NCI-H82 treated with DMSO at 0.1 percent for 48 hours (cell line): ENCODE data around the gene DSG3.

Experiments used
- DNase-seq: peaks from one replicate; lab custom pipeline; 2025; ENCODE audit not compliant: unreplicated experiment; lab: John Stamatoyannopoulos, UW

DSG3 gene, protein sequence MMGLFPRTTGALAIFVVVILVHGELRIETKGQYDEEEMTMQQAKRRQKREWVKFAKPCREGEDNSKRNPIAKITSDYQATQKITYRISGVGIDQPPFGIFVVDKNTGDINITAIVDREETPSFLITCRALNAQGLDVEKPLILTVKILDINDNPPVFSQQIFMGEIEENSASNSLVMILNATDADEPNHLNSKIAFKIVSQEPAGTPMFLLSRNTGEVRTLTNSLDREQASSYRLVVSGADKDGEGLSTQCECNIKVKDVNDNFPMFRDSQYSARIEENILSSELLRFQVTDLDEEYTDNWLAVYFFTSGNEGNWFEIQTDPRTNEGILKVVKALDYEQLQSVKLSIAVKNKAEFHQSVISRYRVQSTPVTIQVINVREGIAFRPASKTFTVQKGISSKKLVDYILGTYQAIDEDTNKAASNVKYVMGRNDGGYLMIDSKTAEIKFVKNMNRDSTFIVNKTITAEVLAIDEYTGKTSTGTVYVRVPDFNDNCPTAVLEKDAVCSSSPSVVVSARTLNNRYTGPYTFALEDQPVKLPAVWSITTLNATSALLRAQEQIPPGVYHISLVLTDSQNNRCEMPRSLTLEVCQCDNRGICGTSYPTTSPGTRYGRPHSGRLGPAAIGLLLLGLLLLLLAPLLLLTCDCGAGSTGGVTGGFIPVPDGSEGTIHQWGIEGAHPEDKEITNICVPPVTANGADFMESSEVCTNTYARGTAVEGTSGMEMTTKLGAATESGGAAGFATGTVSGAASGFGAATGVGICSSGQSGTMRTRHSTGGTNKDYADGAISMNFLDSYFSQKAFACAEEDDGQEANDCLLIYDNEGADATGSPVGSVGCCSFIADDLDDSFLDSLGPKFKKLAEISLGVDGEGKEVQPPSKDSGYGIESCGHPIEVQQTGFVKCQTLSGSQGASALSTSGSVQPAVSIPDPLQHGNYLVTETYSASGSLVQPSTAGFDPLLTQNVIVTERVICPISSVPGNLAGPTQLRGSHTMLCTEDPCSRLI

DNA sequence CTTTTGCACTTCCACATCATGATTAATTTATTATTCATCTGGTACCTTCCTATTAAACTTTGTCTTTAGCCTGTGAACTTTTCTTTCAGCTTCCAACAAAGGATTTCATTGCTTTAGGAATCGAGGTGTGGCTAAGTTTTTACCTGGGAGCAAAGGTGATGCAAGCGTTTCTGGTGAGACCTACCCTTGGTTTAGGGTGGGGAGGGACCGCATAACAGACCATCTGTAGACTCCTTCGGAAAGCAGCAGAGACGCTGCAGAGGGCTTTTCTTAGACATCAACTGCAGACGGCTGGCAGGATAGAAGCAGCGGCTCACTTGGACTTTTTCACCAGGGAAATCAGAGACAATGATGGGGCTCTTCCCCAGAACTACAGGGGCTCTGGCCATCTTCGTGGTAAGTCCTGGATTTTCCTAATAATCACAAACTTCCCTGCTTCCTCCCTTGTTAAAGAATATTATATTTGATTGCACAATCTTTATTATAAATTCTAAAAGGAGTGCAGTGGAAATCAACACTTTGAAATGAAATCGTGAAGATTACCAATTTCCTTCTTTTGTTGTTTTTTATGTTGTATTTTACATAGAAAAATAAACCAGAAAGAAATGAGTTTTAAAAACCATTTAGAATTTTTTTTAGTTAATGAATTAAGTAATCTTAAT is at the start of gene DSG3:
TSS of gene DSG3 (plus strand) at position 212 of the 662 bp plus-strand sequence. CDS start at position 349, 137 bp downstream.
- no peak for DNase-seq

DNA sequence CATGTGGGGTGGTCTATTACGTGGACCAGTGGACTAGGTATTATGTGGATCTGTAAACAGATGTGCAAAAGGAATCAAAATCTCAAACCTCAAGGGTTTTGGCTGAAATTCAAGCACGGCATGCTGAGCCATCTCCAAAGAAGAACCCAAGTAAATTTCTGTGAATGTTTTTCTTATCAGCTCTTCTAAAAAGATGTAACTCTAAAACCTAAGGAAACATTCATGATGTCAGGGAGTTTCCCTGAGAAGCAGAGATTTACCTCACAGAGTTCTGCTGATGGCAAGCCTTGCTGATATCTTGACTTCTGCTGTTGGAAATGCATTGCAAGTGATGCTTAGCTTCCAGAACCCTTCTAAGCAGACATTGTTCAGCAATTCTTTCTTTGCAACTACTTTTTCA is 49.4 kb upstream of the DSG3 start:
- no peak for DNase-seq

DNA sequence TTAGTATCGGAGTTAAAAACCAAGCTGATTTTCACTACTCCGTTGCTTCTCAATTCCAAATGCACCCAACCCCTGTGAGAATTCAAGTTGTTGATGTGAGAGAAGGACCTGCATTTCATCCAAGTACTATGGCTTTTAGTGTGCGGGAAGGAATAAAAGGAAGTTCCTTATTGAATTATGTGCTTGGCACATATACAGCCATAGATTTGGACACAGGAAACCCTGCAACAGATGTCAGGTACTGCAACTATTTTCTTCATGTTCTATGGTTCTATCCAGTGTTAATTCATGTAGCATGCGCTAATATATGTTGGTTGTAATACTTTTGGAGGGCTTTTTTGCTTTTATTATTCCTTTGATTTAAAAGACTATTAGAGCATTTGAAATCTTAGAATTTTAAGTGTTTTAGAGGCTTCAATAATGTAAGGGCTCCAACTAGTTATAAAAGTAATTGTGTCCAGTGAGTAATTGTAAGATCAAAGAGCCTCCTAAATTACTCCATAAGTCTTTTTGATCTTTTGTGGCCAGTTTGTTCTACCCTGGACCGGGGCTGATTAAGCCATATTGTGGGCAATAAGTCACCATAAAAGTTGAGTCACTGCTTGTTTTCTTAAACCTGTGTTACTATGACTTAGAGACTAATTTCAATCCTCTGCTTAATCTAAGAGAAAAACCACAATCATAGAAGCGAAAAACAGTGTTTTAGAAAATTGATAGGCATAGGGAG is 48.1 kb upstream of the DSG3 start:
- DNase-seq: no peak

DNA sequence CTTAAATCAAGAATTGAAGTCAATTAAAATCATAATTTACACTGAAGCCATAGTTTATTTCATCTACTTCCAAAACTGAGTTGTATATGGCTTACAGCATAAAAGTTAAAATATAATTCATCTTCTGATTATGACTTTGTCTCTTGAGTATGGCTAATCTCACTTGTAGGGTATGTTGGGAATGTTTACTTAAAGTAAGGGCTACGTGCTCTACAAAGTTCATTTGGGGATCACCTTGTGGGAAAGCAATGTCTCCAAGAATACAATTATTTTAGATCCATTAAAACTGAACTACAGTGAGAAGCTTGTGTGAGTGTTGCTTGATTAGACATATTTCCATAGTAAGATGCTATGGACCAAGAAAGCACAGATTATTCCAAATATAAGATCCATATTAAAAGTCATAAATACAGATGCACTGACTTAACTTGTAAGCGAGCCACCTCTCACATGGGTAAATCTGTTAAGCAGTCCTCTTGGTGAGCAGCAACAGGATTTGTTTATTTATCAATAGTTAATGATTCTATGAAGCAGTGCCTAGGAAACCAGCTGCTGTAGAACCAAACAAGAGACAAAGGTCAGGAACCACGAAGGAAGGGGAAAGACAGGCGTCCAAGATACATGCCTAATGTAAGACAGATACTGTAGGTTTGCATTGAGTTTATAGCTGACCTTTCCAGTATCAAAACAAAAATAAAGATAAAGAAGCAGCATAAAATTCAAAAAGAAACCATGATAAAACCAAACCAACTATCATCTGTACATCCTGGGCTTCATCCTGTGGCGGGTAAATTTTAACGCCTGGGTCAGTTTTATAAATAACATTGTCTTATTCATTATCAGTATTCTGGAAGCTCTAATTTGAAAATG is 46.1 kb upstream of the DSG3 start:
- no peak for DNase-seq

DNA sequence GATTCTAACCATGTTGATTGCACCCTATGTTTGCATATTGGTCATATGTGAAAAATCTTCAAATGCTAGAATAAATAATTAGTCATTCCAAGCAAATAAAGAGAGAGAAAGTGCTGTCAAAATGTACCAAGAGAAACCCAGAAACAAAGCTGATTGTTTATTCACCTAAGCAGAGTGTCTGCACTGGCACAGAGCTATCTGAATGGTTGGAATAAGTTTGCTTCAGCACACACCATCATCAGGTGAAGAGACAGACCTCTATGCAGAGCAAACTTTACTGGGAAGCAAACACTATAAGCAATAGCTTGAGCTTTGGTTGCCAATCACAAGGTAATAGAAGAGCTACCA is 45.5 kb upstream of the DSG3 start:
- DNase-seq: no peak

DNA sequence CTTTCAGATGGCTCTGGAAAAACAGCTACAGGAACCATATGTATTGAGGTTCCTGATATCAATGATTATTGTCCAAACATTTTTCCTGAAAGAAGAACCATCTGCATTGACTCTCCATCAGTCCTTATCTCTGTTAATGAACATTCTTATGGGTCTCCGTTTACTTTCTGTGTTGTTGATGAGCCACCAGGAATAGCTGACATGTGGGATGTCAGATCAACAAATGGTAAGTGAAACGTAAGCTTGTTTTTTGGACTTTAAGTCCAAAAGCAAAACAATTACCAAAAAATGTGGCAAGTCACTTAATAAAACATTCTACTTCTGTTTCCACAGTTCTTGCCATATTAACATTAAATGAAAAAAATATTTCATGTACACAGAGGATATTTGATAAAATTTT is 44.1 kb upstream of the DSG3 start:
- no peak for DNase-seq

DNA sequence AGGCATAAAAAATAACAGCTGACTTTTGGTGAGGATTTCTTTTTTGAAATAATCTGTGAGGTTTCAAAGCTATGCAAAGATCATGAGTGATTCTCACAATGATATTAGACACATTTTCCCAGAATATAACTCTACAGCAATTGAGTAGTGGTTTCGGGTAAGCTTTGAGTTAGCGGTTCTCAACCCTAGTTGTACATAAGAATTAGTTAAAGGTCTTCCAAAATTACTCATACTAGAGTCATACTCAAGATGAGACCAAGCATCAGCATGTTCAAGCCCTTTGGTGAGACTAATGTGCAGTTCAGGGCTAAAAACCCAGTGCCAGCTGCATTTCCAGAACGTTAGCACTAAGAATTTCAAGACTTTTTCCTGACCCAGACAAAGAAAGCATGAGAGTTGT is 39.9 kb upstream of the DSG3 start:
- no peak for DNase-seq

DNA sequence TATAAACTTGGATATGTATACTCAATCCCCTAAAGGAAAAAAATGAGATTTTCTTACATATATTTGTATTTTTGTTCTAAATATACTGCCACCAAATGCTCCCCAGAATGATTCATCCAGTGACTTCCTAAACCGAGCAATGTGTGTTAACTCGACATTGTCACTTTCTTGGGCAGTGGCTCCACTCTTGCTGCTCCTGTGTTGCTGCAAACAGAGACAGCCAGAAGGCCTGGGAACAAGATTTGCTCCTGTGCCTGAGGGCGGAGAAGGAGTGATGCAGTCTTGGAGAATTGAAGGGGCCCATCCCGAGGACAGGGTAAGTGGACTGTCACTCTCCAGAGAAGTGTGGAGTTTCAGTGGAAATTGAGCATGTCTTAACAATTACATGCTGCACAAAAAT is 38.3 kb upstream of the DSG3 start:
- no peak for DNase-seq

DNA sequence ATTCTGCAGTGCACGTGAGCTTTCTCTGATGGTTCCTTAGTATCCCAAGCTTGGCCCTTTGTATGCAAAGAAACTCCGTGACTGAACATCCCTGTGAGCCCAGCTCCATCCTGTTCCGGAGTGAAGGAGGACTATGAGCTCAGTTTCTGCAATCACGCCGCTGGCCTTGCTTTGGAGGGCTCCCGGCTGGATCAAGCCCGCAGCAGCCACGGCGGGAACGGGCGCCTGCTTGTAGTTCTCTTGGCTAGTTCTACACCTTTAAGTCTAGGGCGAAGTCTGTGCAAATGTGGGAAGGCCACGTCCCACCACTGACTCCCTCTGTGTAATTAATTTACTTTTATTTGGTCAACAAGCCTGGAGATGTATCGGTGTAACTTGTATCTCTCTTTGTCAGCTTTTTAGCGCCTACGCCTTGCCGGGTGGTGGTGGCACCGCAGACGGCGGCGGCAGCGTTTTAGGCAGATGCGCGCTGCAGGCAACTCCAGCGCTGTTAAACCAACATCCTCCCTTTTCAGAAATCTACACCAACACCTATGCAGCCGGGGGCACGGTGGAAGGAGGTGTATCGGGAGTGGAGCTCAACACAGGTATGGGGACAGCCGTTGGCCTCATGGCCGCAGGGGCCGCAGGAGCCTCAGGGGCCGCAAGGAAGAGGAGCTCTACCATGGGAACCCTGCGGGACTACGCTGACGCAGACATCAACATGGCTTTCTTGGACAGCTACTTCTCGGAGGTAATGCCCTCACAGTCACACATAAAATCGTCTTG is 36.6 kb upstream of the DSG3 start:
- no peak for DNase-seq

DNA sequence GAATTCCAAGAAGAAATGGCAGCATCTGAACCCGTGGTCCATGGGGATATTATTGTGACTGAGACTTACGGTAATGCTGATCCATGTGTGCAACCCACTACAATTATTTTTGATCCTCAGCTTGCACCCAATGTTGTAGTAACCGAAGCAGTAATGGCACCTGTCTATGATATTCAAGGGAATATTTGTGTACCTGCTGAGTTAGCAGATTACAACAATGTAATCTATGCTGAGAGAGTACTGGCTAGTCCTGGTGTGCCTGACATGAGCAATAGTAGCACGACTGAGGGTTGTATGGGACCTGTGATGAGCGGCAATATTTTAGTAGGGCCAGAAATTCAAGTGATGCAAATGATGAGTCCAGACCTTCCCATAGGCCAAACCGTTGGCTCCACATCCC is 34.4 kb upstream of the DSG3 start:
- DNase-seq: no peak

DNA sequence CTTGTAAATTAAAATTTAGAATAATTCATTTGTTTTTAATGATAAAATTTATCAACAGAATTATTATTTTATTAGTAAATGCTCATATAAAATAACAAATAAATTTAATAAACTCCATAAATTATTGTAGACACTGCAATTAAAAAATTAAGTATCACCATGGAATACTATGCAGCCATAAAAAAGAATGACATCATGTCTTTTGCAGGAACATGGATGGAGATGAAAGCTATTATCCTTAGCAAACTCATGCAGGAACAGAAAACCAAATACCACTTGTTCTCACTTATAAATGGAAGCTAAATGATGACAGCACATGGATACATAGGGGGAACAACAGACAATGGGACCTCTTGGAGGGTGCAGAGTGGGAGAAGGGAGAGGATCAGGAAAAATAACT is 29.7 kb upstream of the DSG3 start:
- no peak for DNase-seq

DNA sequence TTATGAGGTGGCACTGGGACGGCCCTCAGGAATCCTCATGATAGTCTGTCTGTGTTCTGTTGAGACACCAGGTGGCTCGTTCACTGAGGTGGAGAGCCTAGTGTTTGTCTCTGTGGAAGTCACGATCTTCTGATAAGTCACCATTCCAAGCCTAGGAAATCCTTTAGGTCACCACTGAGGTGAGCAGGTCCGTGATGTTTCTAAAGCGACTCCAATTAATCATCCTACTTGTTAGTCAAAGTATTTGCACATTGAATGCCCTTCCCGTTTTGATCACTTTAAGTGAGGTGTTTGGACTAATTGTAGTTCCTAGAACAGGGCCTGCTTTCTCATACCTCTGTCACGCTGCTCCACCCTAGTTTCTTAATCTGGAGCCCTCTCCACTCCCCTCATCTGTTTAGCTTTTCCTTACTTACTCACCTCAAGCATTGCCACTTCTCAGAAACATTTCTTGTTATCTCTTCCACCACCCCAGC is 28.0 kb upstream of the DSG3 start:
- DNase-seq: no peak

DNA sequence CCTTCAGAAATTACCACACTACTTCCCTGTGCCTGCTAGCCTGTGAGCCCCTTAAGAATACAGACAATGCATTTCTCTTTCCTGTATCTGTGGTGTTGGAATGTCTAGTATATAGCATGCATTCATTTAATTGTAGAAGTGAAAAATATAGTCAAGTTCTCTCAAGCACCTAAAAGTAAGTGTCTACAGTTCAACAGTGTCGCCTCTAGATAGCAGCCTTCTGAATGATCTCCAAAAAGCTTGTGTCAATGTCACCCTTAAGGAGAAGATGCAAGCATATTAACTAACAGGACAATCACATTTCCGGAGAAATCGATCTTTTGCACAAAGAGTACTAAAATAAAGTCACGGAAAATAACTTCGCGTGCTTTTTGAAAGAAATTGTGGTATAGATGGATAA is 27.5 kb upstream of the DSG3 start:
- DNase-seq: no peak

DNA sequence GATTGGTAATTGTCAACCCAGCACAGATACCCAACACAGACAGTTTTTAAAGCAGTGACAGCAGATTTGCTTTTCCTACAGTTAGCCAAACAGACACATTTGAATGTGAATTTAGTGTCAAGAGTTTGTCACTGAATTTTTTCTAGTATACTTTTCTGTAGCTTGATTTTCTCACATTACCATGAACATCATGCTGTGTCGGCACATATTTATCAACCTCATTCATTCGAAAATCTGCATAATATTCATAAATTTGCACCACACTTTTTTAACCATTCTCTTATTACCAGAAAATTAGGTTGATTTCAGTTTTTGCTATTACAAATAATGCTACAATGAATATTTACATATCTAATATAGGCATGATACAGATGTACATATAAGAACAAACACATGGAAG is 27.0 kb upstream of the DSG3 start:
- DNase-seq: no peak

DNA sequence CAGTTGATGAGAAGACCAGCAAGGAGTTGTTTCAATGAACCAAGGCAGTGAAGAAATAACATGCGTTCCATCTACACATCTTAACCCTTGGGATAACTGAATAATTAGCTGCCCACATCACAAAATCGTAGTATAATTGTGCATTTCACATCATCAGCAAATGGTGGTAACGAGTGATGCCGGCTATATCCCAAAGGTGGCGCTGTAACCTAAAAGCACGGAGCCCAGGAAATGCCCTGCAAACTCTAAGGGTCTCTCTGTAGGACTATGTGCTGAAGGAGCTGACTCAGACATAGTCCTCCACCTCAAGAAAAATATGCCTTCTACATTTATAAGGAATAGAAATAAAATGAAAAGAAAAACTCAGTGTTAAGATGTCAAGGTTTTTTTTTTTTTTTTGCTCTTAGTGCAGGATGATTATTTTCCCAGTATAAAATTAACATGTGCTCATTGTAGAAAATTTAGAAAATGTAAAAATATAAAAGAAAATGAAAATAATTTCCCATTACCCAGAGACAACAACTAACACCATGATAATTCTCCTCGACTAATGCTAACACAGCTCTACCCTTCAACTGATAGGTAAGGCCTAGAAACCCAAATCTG is 23.1 kb upstream of the DSG3 start:
- peak; percentile 34 for DNase-seq

DNA sequence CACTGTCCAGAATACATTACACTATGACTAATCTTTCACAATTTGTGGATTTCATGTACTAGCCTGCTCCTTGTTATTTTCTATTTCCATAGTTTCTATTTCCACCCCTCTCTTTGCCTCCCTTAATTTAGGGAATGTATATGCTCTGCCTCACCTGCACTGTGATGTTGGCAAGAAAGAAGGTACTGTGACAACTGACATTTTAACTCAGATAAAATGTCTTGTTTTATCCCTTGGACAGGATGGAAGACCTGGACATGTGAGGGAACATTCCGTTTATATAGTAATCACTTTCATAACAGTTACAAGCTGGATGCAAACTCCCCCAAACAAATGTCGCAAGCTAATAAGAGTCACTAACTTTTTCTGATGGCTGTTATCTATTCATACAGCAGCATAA is 21.5 kb upstream of the DSG3 start:
- no peak for DNase-seq

DNA sequence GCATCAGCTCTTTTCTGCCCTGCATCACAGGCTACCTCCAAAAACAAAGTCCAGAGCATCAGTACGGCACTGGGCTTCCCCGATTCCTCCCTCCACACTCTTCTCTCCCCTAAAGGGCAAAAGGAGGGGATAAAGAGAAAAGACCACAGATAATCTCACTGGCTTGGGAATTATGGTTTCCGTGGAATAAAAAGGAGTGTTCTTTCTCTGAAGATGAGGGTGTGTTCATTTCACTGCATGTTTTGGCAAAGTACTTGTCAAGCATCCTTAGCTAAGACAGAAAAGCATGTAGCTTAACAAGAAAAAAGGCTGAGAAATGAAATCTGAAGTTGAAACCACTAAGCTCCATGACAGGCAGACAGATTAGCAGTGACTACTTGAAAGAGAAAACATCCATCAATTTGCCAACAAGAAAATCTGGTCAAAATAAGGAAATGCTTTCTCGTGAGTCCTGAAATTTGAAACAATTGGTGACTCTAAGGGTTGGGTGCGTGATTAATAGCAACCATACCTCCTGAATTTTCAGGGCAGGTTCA is 20.6 kb upstream of the DSG3 start:
- DNase-seq: no peak

DNA sequence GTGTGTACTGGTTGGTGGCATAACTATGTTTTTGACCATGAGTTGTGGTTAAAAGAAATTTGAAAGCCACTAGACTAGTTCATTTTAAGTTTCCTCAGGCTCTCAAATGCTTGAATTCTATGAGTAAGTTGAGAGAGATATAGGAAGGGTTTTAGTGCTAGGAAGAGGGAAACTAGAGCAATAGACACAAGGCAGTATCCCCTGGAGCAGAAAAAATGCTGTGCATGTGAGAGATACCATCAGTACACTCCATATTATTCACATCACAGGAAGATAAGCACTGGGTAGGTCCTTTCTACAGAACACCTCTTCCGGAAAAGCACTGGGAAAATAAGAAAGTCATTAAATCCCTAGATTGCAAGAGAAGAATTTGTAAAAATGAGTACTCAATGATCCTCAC is 19.3 kb upstream of the DSG3 start:
- no peak for DNase-seq
